ENCODE data around the gene HTRA3.

The HTRA3 gene

GRCh38 chr4:8281519-8282133, 12.1 kb downstream of the HTRA3 start:
- no peak overlapping the region for H3K4me3 ChIP-seq (replicated peaks in 1 of 2; ENCODE audit: low read depth in 2 of 2, low read length in 2 of 2)
- DNase-seq (ENCODE audit: low read depth in 2 of 2) = peak in 1 of 2 donors; percentile 87
- TF ChIP-seq CTCF (IDR thresholded peaks at IDR 0.05; ENCODE audit: low read depth, low read length) = no peak

GRCh38 chr4:8282134-8282641, 12.6 kb downstream of the HTRA3 start:
- TF ChIP-seq CTCF (IDR thresholded peaks at IDR 0.05; ENCODE audit: low read depth, low read length) = no peak
- no peak overlapping the region for H3K4me3 ChIP-seq (replicated peaks in 1 of 2; ENCODE audit: low read depth in 2 of 2, low read length in 2 of 2)
- no peak for DNase-seq (ENCODE audit: low read depth in 2 of 2)

- no peak for TF ChIP-seq CTCF (IDR thresholded peaks at IDR 0.05; ENCODE audit: low read depth, low read length)
- DNase-seq (ENCODE audit: low read depth in 2 of 2) = no peak
Measured at GRCh38 chr4:8282742-8283141, 13.2 kb downstream of the HTRA3 start.

GRCh38 chr4:8283161-8283560, 13.6 kb downstream of the HTRA3 start:
- no peak for TF ChIP-seq CTCF (IDR thresholded peaks at IDR 0.05; ENCODE audit: low read depth, low read length)
- no peak for DNase-seq (ENCODE audit: low read depth in 2 of 2)
- no peak overlapping the region for H3K4me3 ChIP-seq (replicated peaks in 1 of 2; ENCODE audit: low read depth in 2 of 2, low read length in 2 of 2)

More at GRCh38 chr4:8282742-8283141, 13.2 kb downstream of the HTRA3 start:
- no peak overlapping the region for H3K4me3 ChIP-seq (replicated peaks in 1 of 2; ENCODE audit: low read depth in 2 of 2, low read length in 2 of 2)

- peak in 1 of 2 donors; percentile 64 for DNase-seq (ENCODE audit: low read depth in 2 of 2)
- TF ChIP-seq CTCF (IDR thresholded peaks at IDR 0.05; ENCODE audit: low read depth, low read length) = no peak
- no peak overlapping the region for H3K4me3 ChIP-seq (replicated peaks in 1 of 2; ENCODE audit: low read depth in 2 of 2, low read length in 2 of 2)
Measured at GRCh38 chr4:8283631-8284121, 14.1 kb downstream of the HTRA3 start.

- H3K4me3 ChIP-seq (replicated peaks in 1 of 2; ENCODE audit: low read depth in 2 of 2, low read length in 2 of 2) = no peak overlapping the region
- DNase-seq (ENCODE audit: low read depth in 2 of 2) = no peak
- no peak for TF ChIP-seq CTCF (IDR thresholded peaks at IDR 0.05; ENCODE audit: low read depth, low read length)
Measured at GRCh38 chr4:8284391-8284790, 14.8 kb downstream of the HTRA3 start.
